Activated CD4-positive, alpha-beta T cell treated with anti-CD3 and anti-CD28 coated beads, Interleukin-2, amount 50 U/mL, for 16 hours (primary cell): Measurements from ENCODE around the gene DRC1.

Experiments used
- DNase-seq: peaks from one replicate; pipeline ENCODE4 v3.0.0-alpha.2; 2020

The DRC1 gene

GRCh38 chr2:26480566-26481423, 79.1 kb downstream of the DRC1 start:
- no peak for DNase-seq

GRCh38 chr2:26481706-26482105, 80.0 kb downstream of the DRC1 start:
- DNase-seq, result no peak

GRCh38 chr2:26482211-26483026, 80.7 kb downstream of the DRC1 start:
- no peak for DNase-seq

- DNase-seq, result no peak
These were observed 81.3 kb downstream of the DRC1 start for GRCh38 chr2:26483027-26483326.

- no peak for DNase-seq
These were observed 81.8 kb downstream of the DRC1 start for GRCh38 chr2:26483516-26483915.

- DNase-seq, result no peak
These were observed 82.3 kb downstream of the DRC1 start for GRCh38 chr2:26483957-26484565.

- DNase-seq, result no peak
These were observed 82.9 kb downstream of the DRC1 start for GRCh38 chr2:26484579-26484978.

- DNase-seq, result no peak
These were observed 83.4 kb downstream of the DRC1 start for GRCh38 chr2:26485099-26485498.

- no peak for DNase-seq
These were observed 84.2 kb downstream of the DRC1 start for GRCh38 chr2:26485725-26486418.

GRCh38 chr2:26486789-26487188, 85.1 kb downstream of the DRC1 start:
- DNase-seq, result no peak

GRCh38 chr2:26487192-26487591, 85.5 kb downstream of the DRC1 start:
- DNase-seq, result no peak

- no peak for DNase-seq
These were observed 86.9 kb downstream of the DRC1 start for GRCh38 chr2:26488463-26489212.

GRCh38 chr2:26489213-26489850, 87.6 kb downstream of the DRC1 start:
- DNase-seq, result no peak

- DNase-seq, result no peak
These were observed 89.9 kb downstream of the DRC1 start for GRCh38 chr2:26491563-26492167.

- DNase-seq, result no peak
These were observed 91.2 kb downstream of the DRC1 start for GRCh38 chr2:26492749-26493515.

GRCh38 chr2:26493566-26493965, 91.8 kb downstream of the DRC1 start:
- no peak for DNase-seq

- no peak for DNase-seq
These were observed 92.5 kb downstream of the DRC1 start for GRCh38 chr2:26494199-26494598.

GRCh38 chr2:26494891-26495290, 93.2 kb downstream of the DRC1 start:
- DNase-seq, result no peak

GRCh38 chr2:26495705-26496297, 94.1 kb downstream of the DRC1 start:
- no peak for DNase-seq

GRCh38 chr2:26500406-26500805, 98.7 kb downstream of the DRC1 start:
- no peak for DNase-seq
